GM18870 (cell line): ENCODE results near the gene MCMBP.
"Not testable (repeated sequence)": the region's sequence is repeated elsewhere in the genome, so short reads cannot be mapped to it uniquely, and the experiment has no call there.

ENCODE experiments used
- ATAC-seq: cut with Tn5 transposase; IDR thresholded peaks from one replicate; pipeline ENCODE4 v1.9.1; 2021; ENCODE audit warnings: moderate library complexity; ENCODE audit not compliant: unreplicated experiment

The MCMBP gene

GRCh38 chr10:119831656-119832055, 41.0 kb downstream of the MCMBP start:
- ATAC-seq: no peak

GRCh38 chr10:119830851-119831250, 41.8 kb downstream of the MCMBP start:
- ATAC-seq: no peak

- no peak for ATAC-seq
Observed at GRCh38 chr10:119829429-119829828, 43.2 kb downstream of the MCMBP start.

- ATAC-seq: no peak
Observed at GRCh38 chr10:119827430-119827829, 45.2 kb downstream of the MCMBP start.

GRCh38 chr10:119826771-119827170, 45.9 kb downstream of the MCMBP start:
- ATAC-seq: no peak

GRCh38 chr10:119824299-119824698, 48.3 kb downstream of the MCMBP start:
- no peak for ATAC-seq

- ATAC-seq: no peak
Observed at GRCh38 chr10:119821182-119821581, 51.5 kb downstream of the MCMBP start.

- no peak for ATAC-seq
Observed at GRCh38 chr10:119818889-119819270, 53.8 kb downstream of the MCMBP start.

GRCh38 chr10:119817991-119818888, 54.4 kb downstream of the MCMBP start:
- no peak for ATAC-seq

GRCh38 chr10:119815671-119816070, 57.0 kb downstream of the MCMBP start:
- ATAC-seq: no peak

GRCh38 chr10:119812684-119813083, 60.0 kb downstream of the MCMBP start:
- ATAC-seq: no peak

GRCh38 chr10:119811122-119811521, 61.5 kb downstream of the MCMBP start:
- ATAC-seq: no peak

- ATAC-seq: no peak
Observed at GRCh38 chr10:119807960-119808697, 64.5 kb downstream of the MCMBP start.

- ATAC-seq: no peak
Observed at GRCh38 chr10:119806334-119807130, 66.1 kb downstream of the MCMBP start.

GRCh38 chr10:119805702-119806230, 66.9 kb downstream of the MCMBP start:
- no peak for ATAC-seq

GRCh38 chr10:119803264-119803663, 69.4 kb downstream of the MCMBP start:
- no peak for ATAC-seq

- no peak for ATAC-seq
Observed at GRCh38 chr10:119801998-119802538, 70.6 kb downstream of the MCMBP start.

GRCh38 chr10:119801176-119801575, 71.5 kb downstream of the MCMBP start:
- no peak for ATAC-seq

GRCh38 chr10:119796039-119796438, 76.6 kb downstream of the MCMBP start:
- ATAC-seq: no peak

GRCh38 chr10:119795101-119795500, 77.5 kb downstream of the MCMBP start:
- not testable (repeated sequence) for ATAC-seq
